Measurements from ENCODE around the gene ABLIM1. TPM values are rescaled to one million over a fixed set of nuclear protein-coding genes. Genes with fewer than 3 reads are reported as not detected.

Gene ABLIM1
- total RNA-seq, 1 experiment from 2014 or later: 79.3 TPM

GRCh38 chr10:114516356-114516755 lies 141.7 kb downstream of the ABLIM1 start:
- no peaks in the 10 kb centered on the region for H3K36me3 ChIP-seq (ENCODE audit: control insufficient read depth, insufficient read depth, low read length)
- no peak for TF ChIP-seq CTCF (IDR thresholded peaks at IDR 0.05; ENCODE audit: insufficient read depth in 1 of 2, low read depth in 1 of 2, low read length in 1 of 2, severe bottlenecking in 1 of 2, unreplicated experiment in 1 of 2)
- no peak overlapping the region for H3K4me3 ChIP-seq (ENCODE audit: low read depth, low read length)
- intact Hi-C loops (cut with micrococcal nuclease; ENCODE audit: unreplicated experiment): no loop called here
- Mint-ChIP-seq H3K4me1 (ENCODE audit: low read depth, unreplicated experiment) (peaks cover 27% of the 10 kb centered on the region), H3K4me3 (ENCODE audit: unreplicated experiment) (no peak overlapping the region), H3K36me3 (ENCODE audit: insufficient read depth, unreplicated experiment) (peaks cover 10% of the 10 kb centered on the region), H3K9me3 (ENCODE audit: unreplicated experiment) (no peaks in the 10 kb centered on the region), H3K27ac (ENCODE audit: unreplicated experiment) (no peak overlapping the region), H3K27me3 (ENCODE audit: insufficient read depth, unreplicated experiment) (no peaks in the 10 kb centered on the region)
- no peaks in the 10 kb centered on the region for H3K27me3 ChIP-seq (replicated peaks; ENCODE audit: control insufficient read depth, insufficient read depth, low read length)
- H3K9me3 ChIP-seq: no peaks in the 10 kb centered on the region
- BruUV-seq (replicated peaks): no TSS peak
- ChIA-PET CTCF (no interaction called here), POLR2A (no interaction called here)
- peaks cover 33% of the 10 kb centered on the region for H3K4me1 ChIP-seq
- DNase-seq: no peak

GRCh38 chr10:114515298-114515914 lies 142.7 kb downstream of the ABLIM1 start:
- no peak for TF ChIP-seq CTCF (IDR thresholded peaks at IDR 0.05; ENCODE audit: insufficient read depth in 1 of 2, low read depth in 1 of 2, low read length in 1 of 2, severe bottlenecking in 1 of 2, unreplicated experiment in 1 of 2)
- BruUV-seq (replicated peaks): no TSS peak
- H3K9me3 Mint-ChIP-seq (ENCODE audit: unreplicated experiment): no peaks in the 10 kb centered on the region
- intact Hi-C loops (cut with micrococcal nuclease; ENCODE audit: unreplicated experiment): no loop called here
- no peaks in the 10 kb centered on the region for H3K27me3 Mint-ChIP-seq (ENCODE audit: insufficient read depth, unreplicated experiment)
- DNase-seq: no peak
- no peaks in the 10 kb centered on the region for H3K9me3 ChIP-seq
- no peak overlapping the region for H3K4me3 Mint-ChIP-seq (ENCODE audit: unreplicated experiment)
- no peak overlapping the region for H3K27ac Mint-ChIP-seq (ENCODE audit: unreplicated experiment)
- no peak overlapping the region for H3K4me3 ChIP-seq (ENCODE audit: low read depth, low read length)
- peaks cover 19% of the 10 kb centered on the region for H3K4me1 Mint-ChIP-seq (ENCODE audit: low read depth, unreplicated experiment)
- POLR2A ChIA-PET: no interaction called here
- no peaks in the 10 kb centered on the region for H3K36me3 ChIP-seq (ENCODE audit: control insufficient read depth, insufficient read depth, low read length)
- peaks cover 25% of the 10 kb centered on the region for H3K4me1 ChIP-seq
- CTCF ChIA-PET: no interaction called here
- H3K27me3 ChIP-seq (replicated peaks; ENCODE audit: control insufficient read depth, insufficient read depth, low read length): no peaks in the 10 kb centered on the region
- peaks cover 6% of the 10 kb centered on the region for H3K36me3 Mint-ChIP-seq (ENCODE audit: insufficient read depth, unreplicated experiment)

- no peaks in the 10 kb centered on the region for H3K9me3 Mint-ChIP-seq (ENCODE audit: unreplicated experiment)
- ChIA-PET POLR2A (no interaction called here), CTCF (no interaction called here)
- Histone ChIP-seq H3K9me3 (no peaks in the 10 kb centered on the region), H3K27me3 (replicated peaks; ENCODE audit: control insufficient read depth, insufficient read depth, low read length) (no peaks in the 10 kb centered on the region), H3K4me3 (ENCODE audit: low read depth, low read length) (no peak overlapping the region), H3K4me1 (0 out of 2 replicates have a peak, but pooled peaks cover 5% of the 10 kb centered on the region), H3K36me3 (ENCODE audit: control insufficient read depth, insufficient read depth, low read length) (no peaks in the 10 kb centered on the region; the same call in 1 of the 2 replicates)
- H3K4me1 Mint-ChIP-seq (ENCODE audit: low read depth, unreplicated experiment): no peaks in the 10 kb centered on the region
- no peak for DNase-seq
- peaks cover 5% of the 10 kb centered on the region for H3K36me3 Mint-ChIP-seq (ENCODE audit: insufficient read depth, unreplicated experiment)
- H3K4me3 Mint-ChIP-seq (ENCODE audit: unreplicated experiment): no peak overlapping the region
- no TSS peak for BruUV-seq (replicated peaks)
- intact Hi-C loops (cut with micrococcal nuclease; ENCODE audit: unreplicated experiment): no loop called here
- TF ChIP-seq CTCF (IDR thresholded peaks at IDR 0.05; ENCODE audit: insufficient read depth in 1 of 2, low read depth in 1 of 2, low read length in 1 of 2, severe bottlenecking in 1 of 2, unreplicated experiment in 1 of 2): no peak
- no peak overlapping the region for H3K27ac Mint-ChIP-seq (ENCODE audit: unreplicated experiment)
- no peaks in the 10 kb centered on the region for H3K27me3 Mint-ChIP-seq (ENCODE audit: insufficient read depth, unreplicated experiment)
These were observed 144.7 kb downstream of the ABLIM1 start for GRCh38 chr10:114513381-114513792.
